ENCODE data around the gene MBD5.

DNA sequence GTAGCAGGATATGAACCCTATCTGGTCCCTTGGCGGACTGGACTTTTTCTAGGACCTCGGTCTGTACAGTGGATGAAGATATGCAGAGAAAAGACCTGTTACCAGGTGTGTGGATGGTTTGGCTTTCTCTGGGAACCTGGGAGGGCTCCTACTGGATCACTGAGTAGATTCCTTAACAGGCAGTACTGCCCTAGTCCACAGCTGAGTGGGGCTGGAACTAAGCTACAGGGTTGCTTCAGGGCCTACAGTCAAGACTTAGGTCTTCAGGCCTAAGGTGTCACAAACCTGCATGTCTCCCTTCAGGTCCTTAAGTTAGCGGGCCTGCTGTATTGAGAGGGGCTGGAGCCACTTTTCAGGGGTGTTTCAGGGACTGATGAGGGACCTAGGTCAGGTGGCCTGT, 43.2 kb upstream of the MBD5 start:
- no peak for TF ChIP-seq CTCF (IDR thresholded peaks at IDR 0.05)
- TF ChIP-seq POLR2A (IDR thresholded peaks at IDR 0.05), result no peak
